ENCODE results near the gene MYZAP. TPM values are rescaled to one million over a fixed set of nuclear protein-coding genes. Genes with fewer than 3 reads are reported as not detected.

The MYZAP gene
- total RNA-seq, 1 donor from 2014 or later: not detected

GRCh38 chr15:57554812-57555179 is 36.9 kb upstream of the MYZAP start:
- Histone ChIP-seq H3F3A (ENCODE audit: low read depth) (peaks cover 19% of the 10 kb centered on the region), H3K9me3 (ENCODE audit: low read depth) (no peaks in the 10 kb centered on the region), H3K79me2 (ENCODE audit: low read depth) (no peaks in the 10 kb centered on the region), H3K4me2 (no peak overlapping the region), H3K4me1 (peaks cover 28% of the 10 kb centered on the region), H4K20me1 (ENCODE audit: low read depth) (no peaks in the 10 kb centered on the region), H3K27ac (peak overlapping the region; percentile 51), H3K9ac (no peak overlapping the region), H2AFZ (replicated peaks) (peak overlapping the region; percentile 97), H3K4me3 (no peak overlapping the region), H3K36me3 (no peaks in the 10 kb centered on the region), H3K27me3 (no peaks in the 10 kb centered on the region)
- H3K4me3 Mint-ChIP-seq: no peak overlapping the region
- peaks cover 43% of the 10 kb centered on the region for H3K4me1 Mint-ChIP-seq
- no peaks in the 10 kb centered on the region for H3K36me3 Mint-ChIP-seq
- peaks cover 3% of the 10 kb centered on the region for H3K9me3 Mint-ChIP-seq
- H3K27ac Mint-ChIP-seq: peak overlapping the region; percentile 23
- TF ChIP-seq EZH2phosphoT487 (IDR thresholded peaks at IDR 0.05) (no peak), EZH2 (IDR thresholded peaks at IDR 0.05) (no peak)
- TF ChIP-seq, protein P1, sequence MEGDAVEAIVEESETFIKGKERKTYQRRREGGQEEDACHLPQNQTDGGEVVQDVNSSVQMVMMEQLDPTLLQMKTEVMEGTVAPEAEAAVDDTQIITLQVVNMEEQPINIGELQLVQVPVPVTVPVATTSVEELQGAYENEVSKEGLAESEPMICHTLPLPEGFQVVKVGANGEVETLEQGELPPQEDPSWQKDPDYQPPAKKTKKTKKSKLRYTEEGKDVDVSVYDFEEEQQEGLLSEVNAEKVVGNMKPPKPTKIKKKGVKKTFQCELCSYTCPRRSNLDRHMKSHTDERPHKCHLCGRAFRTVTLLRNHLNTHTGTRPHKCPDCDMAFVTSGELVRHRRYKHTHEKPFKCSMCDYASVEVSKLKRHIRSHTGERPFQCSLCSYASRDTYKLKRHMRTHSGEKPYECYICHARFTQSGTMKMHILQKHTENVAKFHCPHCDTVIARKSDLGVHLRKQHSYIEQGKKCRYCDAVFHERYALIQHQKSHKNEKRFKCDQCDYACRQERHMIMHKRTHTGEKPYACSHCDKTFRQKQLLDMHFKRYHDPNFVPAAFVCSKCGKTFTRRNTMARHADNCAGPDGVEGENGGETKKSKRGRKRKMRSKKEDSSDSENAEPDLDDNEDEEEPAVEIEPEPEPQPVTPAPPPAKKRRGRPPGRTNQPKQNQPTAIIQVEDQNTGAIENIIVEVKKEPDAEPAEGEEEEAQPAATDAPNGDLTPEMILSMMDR (IDR thresholded peaks at IDR 0.05): no peak
- peaks cover 2% of the 10 kb centered on the region for H3K27me3 Mint-ChIP-seq (ENCODE audit: insufficient read depth, low read depth)
- no peak for DNase-seq (ENCODE audit: low spot score)

DNA sequence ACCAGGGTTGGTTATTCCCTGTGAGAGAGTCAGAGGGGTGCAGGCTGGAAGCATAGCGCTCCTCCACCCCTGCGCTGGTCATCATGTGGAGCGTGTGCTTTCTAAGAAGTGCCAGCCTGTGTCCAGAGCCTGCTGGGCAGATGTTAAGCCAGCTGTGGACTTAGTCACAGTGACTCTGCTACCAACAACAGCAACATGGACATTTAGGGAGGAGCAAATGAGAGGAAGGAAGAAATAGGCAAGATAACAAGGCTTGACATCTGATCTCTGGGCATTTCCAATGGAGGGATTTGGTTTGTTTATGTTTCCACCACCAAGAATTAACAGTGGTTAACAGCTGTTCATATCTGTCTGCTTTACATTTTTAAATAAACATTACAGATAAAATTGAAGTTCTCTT is 36.4 kb upstream of the MYZAP start:
- Histone ChIP-seq H3K4me1 (peaks cover 28% of the 10 kb centered on the region), H3K9ac (no peak overlapping the region), H3K4me2 (no peak overlapping the region), H3F3A (ENCODE audit: low read depth) (peaks cover 19% of the 10 kb centered on the region), H3K36me3 (no peaks in the 10 kb centered on the region), H3K79me2 (ENCODE audit: low read depth) (no peaks in the 10 kb centered on the region), H3K4me3 (no peak overlapping the region), H3K27me3 (no peaks in the 10 kb centered on the region), H4K20me1 (ENCODE audit: low read depth) (no peaks in the 10 kb centered on the region), H3K27ac (no peak overlapping the region), H2AFZ (replicated peaks) (peak overlapping the region; percentile 97), H3K9me3 (ENCODE audit: low read depth) (no peaks in the 10 kb centered on the region)
- TF ChIP-seq EZH2phosphoT487 (IDR thresholded peaks at IDR 0.05): no peak
- no peak for TF ChIP-seq EZH2 (IDR thresholded peaks at IDR 0.05)
- TF ChIP-seq, protein P1 (IDR thresholded peaks at IDR 0.05): no peak
- H3K27ac Mint-ChIP-seq: peak overlapping the region; percentile 23
- peaks cover 43% of the 10 kb centered on the region for H3K4me1 Mint-ChIP-seq
- H3K36me3 Mint-ChIP-seq: no peaks in the 10 kb centered on the region
- H3K9me3 Mint-ChIP-seq: peaks cover 3% of the 10 kb centered on the region
- no peak for DNase-seq (ENCODE audit: low spot score)
- no peak overlapping the region for H3K4me3 Mint-ChIP-seq
- peaks cover 2% of the 10 kb centered on the region for H3K27me3 Mint-ChIP-seq (ENCODE audit: insufficient read depth, low read depth)

GRCh38 chr15:57556040-57556439 is 35.7 kb upstream of the MYZAP start:
- no peak overlapping the region for H3K27ac Mint-ChIP-seq
- H3K9me3 Mint-ChIP-seq: peaks cover 3% of the 10 kb centered on the region
- peaks cover 18% of the 10 kb centered on the region for H3F3A ChIP-seq (ENCODE audit: low read depth)
- TF ChIP-seq EZH2 (IDR thresholded peaks at IDR 0.05) (no peak), EZH2phosphoT487 (IDR thresholded peaks at IDR 0.05) (no peak)
- TF ChIP-seq, protein P1 (IDR thresholded peaks at IDR 0.05): no peak
- H3K27me3 ChIP-seq: no peaks in the 10 kb centered on the region
- no peaks in the 10 kb centered on the region for H3K79me2 ChIP-seq (ENCODE audit: low read depth)
- no peak for DNase-seq (ENCODE audit: low spot score)
- no peaks in the 10 kb centered on the region for H3K36me3 Mint-ChIP-seq
- H3K9me3 ChIP-seq (ENCODE audit: low read depth): no peaks in the 10 kb centered on the region
- no peak overlapping the region for H3K4me3 Mint-ChIP-seq
- H3K4me1 Mint-ChIP-seq: peaks cover 38% of the 10 kb centered on the region
- H2AFZ ChIP-seq (replicated peaks): peak overlapping the region; percentile 28
- no peak overlapping the region for H3K27ac ChIP-seq
- H3K4me3 ChIP-seq: no peak overlapping the region
- no peak overlapping the region for H3K4me2 ChIP-seq
- peaks cover 2% of the 10 kb centered on the region for H3K27me3 Mint-ChIP-seq (ENCODE audit: insufficient read depth, low read depth)
- H3K4me1 ChIP-seq: peaks cover 28% of the 10 kb centered on the region
- no peaks in the 10 kb centered on the region for H3K36me3 ChIP-seq
- H3K9ac ChIP-seq: no peak overlapping the region
- no peaks in the 10 kb centered on the region for H4K20me1 ChIP-seq (ENCODE audit: low read depth)

All from neural progenitor cell (in vitro differentiated cells).